ENCODE measurements around the gene POLN. TPM values are rescaled to one million over a fixed set of nuclear protein-coding genes. Genes with fewer than 3 reads are reported as not detected.

Gene POLN
- total RNA-seq, 1 donor from 2014 or later = 0.21 TPM

DNA sequence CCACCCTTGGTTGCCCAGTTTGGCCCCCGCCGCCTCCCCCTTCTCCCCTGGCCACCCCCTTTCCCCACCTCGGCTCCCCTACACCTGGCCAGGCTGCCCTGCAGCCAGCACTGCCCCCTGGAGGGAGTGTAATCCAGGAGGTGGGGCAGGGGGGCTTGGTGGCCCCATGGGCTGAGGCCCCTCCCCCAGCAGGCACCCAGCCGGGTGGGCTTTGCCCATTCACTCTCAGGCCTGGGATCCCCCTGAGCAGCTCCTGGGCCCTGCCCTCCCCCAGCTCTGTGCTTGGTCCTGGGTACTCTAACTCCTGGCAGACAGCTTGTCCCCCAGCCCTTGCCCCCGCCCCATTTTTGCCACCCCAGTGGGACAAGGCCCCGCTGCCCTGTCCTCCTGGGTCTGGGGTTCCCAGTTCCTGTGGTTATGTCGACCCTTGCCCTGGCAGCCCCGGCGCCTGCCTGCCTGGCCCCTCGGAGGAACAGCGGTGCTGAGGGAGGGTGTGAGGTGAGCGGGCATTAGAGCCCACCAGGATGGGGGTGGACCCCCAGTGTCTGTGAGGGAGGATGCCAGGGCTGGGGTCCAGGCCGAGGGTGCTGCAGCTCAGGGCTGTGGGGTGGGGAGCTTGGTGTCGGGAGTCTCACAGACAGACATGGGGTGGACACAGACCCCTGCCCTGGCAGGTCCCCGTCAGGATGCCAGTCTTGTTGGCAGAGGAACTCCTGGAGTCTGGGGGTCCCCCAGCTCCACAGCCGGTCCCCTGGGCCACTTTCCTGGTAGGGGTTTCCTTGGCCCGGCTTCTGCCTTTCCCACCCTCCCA is 172.6 kb downstream of the POLN start:
- no peak for DNase-seq (ENCODE audit: low spot score in 2 of 2)
- intact Hi-C loops (cut with DNase I) = no loop called here
- TF ChIP-seq, protein P1, sequence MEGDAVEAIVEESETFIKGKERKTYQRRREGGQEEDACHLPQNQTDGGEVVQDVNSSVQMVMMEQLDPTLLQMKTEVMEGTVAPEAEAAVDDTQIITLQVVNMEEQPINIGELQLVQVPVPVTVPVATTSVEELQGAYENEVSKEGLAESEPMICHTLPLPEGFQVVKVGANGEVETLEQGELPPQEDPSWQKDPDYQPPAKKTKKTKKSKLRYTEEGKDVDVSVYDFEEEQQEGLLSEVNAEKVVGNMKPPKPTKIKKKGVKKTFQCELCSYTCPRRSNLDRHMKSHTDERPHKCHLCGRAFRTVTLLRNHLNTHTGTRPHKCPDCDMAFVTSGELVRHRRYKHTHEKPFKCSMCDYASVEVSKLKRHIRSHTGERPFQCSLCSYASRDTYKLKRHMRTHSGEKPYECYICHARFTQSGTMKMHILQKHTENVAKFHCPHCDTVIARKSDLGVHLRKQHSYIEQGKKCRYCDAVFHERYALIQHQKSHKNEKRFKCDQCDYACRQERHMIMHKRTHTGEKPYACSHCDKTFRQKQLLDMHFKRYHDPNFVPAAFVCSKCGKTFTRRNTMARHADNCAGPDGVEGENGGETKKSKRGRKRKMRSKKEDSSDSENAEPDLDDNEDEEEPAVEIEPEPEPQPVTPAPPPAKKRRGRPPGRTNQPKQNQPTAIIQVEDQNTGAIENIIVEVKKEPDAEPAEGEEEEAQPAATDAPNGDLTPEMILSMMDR (IDR thresholded peaks at IDR 0.05) = no peak

DNA sequence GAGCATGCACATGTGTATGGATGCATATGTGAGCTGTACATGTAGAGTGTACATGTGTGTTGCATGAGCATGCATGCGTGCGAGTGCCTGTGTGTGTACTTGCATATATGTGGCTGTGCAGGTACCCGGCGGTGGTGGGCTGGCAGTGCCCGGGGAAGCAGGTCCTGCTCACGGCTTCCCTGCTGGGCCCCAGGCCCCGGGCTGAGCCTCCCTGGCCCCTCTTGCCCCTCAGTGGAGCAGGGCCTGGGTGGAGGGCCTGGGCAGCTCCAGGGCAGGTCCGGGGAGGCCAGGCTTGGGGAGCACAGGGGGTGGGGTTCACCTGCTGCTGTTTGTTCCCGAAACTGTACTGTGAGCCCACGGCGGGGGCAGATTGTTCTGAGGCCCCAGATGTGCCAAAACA is 173.4 kb downstream of the POLN start:
- H3K4me3 ChIP-seq = no peak overlapping the region
- no peaks in the 10 kb centered on the region for H3K27me3 ChIP-seq
- no peak overlapping the region for H3K27ac ChIP-seq
- no peaks in the 10 kb centered on the region for H3K9me3 ChIP-seq
- H3K4me1 ChIP-seq = no peaks in the 10 kb centered on the region
- H3K36me3 ChIP-seq = no peaks in the 10 kb centered on the region
- TF ChIP-seq, protein P1 (IDR thresholded peaks at IDR 0.05) = no peak
- intact Hi-C loops (cut with DNase I) = no loop called here
- no peak for DNase-seq (ENCODE audit: low spot score in 2 of 2)

More for the DNA sequence above, 172.6 kb downstream of the POLN start:
- Histone ChIP-seq H3K9me3 (no peaks in the 10 kb centered on the region), H3K4me1 (no peaks in the 10 kb centered on the region), H3K36me3 (no peaks in the 10 kb centered on the region), H3K27me3 (no peaks in the 10 kb centered on the region), H3K27ac (no peak overlapping the region), H3K4me3 (no peak overlapping the region)

DNA sequence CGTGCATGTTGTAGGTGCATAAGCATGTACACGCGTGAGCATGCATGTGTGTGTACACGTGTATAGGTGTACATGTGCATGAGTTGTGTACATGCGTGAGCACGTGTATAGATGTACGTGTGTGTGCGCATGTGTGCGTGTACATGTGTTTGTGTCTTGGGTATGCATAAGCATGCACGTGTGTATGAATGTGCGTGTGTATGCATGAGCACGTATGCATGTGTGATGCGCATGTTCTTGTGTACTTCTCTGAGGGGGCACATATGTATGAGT is 173.8 kb downstream of the POLN start:
- Histone ChIP-seq H3K36me3 (no peaks in the 10 kb centered on the region), H3K27me3 (no peaks in the 10 kb centered on the region), H3K27ac (no peak overlapping the region), H3K9me3 (no peaks in the 10 kb centered on the region), H3K4me1 (no peaks in the 10 kb centered on the region), H3K4me3 (no peak overlapping the region)
- intact Hi-C loops (cut with DNase I) = no loop called here
- TF ChIP-seq, protein P1 (IDR thresholded peaks at IDR 0.05) = no peak
- no peak for DNase-seq (ENCODE audit: low spot score in 2 of 2)

DNA sequence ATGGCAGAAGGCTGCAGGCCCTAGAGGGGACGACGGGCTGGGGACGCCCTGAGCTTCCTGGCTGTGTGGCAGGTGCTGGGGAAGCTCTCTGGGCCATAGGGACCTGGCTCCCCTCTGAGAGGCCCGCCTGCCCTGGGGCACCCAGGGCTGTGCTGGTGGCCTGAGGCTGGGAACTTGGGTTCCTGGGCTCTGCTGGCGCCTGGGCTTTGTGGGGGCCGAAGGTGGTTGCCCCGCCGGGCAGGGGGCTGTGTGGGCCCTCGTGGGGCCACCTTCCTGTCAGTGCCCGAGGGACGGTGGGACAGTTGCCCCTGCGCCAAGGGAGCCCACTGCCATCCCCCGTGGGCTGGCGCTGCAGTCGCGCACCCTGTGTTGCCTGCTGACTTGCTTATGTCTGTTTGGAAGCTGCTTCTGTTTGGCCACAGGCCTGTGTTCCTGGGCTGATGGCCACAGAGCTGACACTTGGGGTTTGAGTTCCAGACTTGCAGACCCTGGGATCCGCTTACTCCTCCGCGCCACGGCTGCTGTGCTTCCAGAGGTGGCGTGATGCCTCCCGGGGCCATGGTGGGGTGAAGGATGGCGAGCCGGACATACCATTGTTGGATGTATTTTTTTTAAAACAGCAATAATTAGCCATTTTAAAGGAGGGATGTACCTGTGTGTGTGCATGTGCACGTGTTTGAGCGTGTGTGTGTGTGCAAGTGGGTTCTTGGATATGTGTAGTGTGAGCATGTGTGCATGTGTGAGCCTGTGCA is 174.3 kb downstream of the POLN start:
- Histone ChIP-seq H3K9me3 (no peaks in the 10 kb centered on the region), H3K4me3 (no peak overlapping the region), H3K36me3 (no peaks in the 10 kb centered on the region), H3K4me1 (no peaks in the 10 kb centered on the region), H3K27me3 (no peaks in the 10 kb centered on the region), H3K27ac (no peak overlapping the region)
- intact Hi-C loops (cut with DNase I) = no loop called here
- DNase-seq (ENCODE audit: low spot score in 2 of 2) = no peak
- TF ChIP-seq, protein P1 (IDR thresholded peaks at IDR 0.05) = no peak

DNA sequence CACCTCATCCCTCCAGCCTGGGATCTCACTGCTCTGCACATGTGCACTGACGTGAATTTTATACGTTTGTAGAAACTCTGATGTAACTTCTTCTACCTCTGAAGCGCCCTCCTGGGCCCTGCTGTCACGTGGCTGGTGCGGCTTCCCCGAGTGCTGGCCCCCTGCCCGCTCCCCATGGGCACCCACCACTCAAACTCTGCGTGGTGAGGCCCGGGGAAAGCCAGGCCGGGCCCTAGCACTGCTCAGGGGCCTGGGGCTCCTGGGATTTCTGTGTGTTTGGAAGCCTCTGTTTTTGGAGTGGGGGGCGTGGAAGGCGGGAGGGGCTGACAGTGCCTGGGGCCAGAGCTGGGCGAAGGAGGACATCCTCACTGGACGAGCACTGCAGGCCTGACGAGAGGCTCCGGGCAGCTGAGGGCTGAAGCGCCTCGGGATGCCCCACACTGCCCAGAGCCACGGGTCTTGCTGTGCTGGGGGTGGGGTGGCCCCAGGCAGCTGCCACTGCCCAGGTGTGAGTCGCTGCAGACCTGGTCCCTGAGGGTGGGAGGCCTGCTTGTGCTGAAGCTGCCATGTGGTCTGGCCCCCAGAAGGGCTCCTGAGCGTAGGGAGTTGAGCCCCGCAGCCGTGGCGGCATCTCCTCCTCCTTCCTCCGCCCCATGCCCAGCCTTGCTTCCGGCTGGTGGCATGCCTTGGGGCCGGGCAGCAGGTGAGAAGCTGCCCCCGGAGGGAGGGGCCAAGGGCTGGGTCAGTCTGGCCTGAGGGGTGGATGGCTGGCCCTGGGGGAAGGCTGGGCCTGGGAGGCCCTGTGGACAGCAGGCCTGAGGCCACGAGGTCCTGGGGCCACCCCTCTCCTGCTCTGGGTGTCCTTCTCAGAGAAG is 175.1 kb downstream of the POLN start:
- intact Hi-C loops (cut with DNase I) = no loop called here
- no peaks in the 10 kb centered on the region for H3K27me3 ChIP-seq
- no peak for DNase-seq (ENCODE audit: low spot score in 2 of 2)
- no peaks in the 10 kb centered on the region for H3K36me3 ChIP-seq
- H3K4me1 ChIP-seq = no peaks in the 10 kb centered on the region
- no peaks in the 10 kb centered on the region for H3K9me3 ChIP-seq
- no peak overlapping the region for H3K27ac ChIP-seq
- H3K4me3 ChIP-seq = no peak overlapping the region
- TF ChIP-seq, protein P1 (IDR thresholded peaks at IDR 0.05) = no peak

Data from ascending aorta (tissue), 2 donors.